Myometrial cell (primary cell): Measurements from ENCODE around the gene TRAM2. TPM values are rescaled to one million over a fixed set of nuclear protein-coding genes. Genes with fewer than 3 reads are reported as not detected.

Experiments used
- total RNA-seq: library from RNA; depleted of rRNA; stranded (reverse); fragments of >200 nt; gene quantifications from 2 replicates; pipeline ENCODE4 v1.2.3, GENCODE V29; 2015

Gene TRAM2
- 64.6 and 67.3 TPM in 2 replicates for total RNA-seq

GRCh38 chr6:52577022-52577777 is at the start of gene TRAM2:
Gene TRAM2, minus strand, starts transcription at chr6:52577060. Its CDS starts 145 bp downstream, at chr6:52576915.

Other genes with a start within 250 kb of the TRAM2 start
- gene PAQR8, start 214.9 kb downstream of the TRAM2 start, total RNA-seq = 3.7 and 5.5 TPM in 2 replicates
- gene EFHC1, start 156.7 kb downstream of the TRAM2 start, total RNA-seq = 35.5 and 55.3 TPM in 2 replicates
- gene TMEM14A, start 94.1 kb upstream of the TRAM2 start, total RNA-seq = 45.6 and 50.0 TPM in 2 replicates
- gene GSTA2, start 186.4 kb upstream of the TRAM2 start, total RNA-seq = not detected in 2 replicates
- not detected in 2 replicates for gene GSTA1, start 226.8 kb upstream of the TRAM2 start, total RNA-seq